HG02943 (cell line): ENCODE measurements around the gene SOX15.
"Not testable (repeated sequence)": the region's sequence is repeated elsewhere in the genome, so short reads cannot be mapped to it uniquely, and the experiment has no call there.

Experiments used
- ATAC-seq: cut with Tn5 transposase; IDR thresholded peaks from one replicate; pipeline ENCODE4 v1.9.1; 2021; ENCODE audit warnings: mild to moderate bottlenecking, low read depth, moderate library complexity; ENCODE audit not compliant: unreplicated experiment

Gene SOX15

DNA sequence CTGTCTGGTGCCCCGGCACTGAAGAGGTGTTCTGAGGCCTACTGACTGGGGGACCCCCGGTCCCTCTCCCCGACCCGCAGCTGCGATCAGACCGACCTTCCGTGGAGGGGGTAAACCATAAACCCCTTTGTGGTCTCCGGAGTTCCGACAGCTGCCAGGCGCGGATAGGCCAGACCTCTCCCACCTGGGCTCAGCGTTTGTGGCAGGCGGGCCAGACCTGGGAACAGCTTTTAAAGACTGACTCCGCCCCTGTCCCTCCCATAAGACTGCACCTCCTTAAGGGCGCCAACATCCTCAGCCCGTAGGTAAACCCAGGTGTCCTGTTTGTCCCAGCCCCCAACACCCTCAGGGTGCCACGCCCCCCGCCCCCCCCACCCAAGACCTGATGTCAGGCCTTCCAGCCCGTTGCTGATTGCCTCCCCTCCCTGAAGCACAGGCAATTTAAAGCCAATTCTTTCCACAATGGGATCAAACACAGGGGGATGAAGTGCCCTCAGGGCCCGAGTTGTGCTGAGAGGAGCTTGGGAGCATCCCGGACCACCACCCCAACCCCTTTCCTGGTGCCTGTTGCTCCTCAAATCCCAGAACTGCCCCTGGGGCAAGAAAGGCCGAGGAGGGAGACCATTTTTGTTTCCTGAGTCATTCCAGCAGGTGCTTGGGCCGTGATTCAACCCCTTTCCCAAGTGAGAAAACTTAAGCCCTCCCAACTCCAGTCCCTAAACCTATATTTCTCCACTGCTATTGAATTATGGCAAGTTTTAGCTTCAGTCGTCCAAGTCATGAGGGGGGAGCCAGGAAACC, at the start of gene SOX15:
Gene SOX15 (minus strand): TSS at position 204 of the 801 bp plus-strand sequence. CDS start 418 bp downstream, outside the sequence.
- ATAC-seq, result no peak

DNA sequence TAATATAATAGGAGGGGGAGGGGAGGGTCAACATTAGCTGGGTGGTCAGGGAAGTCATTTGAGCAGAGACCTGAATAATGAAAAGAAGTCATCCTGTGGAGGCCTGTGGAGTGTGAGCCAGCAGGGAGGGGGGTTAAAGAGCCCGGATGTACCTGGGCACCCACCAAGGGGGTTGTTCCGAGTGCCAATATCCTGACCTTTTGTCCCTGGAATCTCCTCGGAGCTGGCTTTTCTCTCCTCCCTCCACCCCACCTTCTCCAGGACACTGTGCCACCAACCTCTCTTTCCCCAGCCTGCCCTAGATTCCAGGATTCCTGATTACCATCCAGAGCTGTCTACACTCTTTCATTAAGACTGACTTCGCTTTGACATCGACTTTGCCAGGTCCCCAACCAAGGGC, 46.3 kb upstream of the SOX15 start:
- no peak for ATAC-seq

DNA sequence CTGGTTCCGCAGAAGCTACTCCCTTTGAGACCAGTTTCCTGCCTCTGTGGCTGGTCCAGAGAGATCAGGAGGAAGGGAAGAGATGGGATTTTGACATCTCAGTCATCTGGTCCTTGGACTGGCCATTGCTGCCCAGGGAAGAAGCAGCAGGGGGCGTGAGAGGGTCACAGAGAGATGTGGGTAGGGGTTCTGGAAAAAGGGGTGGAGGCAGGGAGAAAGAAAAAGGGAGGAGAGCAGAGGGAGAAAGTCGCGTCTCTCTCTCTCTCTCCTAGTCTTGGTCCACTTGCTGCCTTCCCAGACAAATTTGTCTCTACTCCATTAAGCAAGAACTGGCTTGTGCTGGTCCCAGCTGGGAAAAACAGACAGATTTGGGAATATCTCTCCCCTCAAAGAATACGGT, 44.5 kb upstream of the SOX15 start:
- ATAC-seq, result no peak

- no peak for ATAC-seq
Measured at GRCh38 chr17:7633093-7633492, 43.2 kb upstream of the SOX15 start.

DNA sequence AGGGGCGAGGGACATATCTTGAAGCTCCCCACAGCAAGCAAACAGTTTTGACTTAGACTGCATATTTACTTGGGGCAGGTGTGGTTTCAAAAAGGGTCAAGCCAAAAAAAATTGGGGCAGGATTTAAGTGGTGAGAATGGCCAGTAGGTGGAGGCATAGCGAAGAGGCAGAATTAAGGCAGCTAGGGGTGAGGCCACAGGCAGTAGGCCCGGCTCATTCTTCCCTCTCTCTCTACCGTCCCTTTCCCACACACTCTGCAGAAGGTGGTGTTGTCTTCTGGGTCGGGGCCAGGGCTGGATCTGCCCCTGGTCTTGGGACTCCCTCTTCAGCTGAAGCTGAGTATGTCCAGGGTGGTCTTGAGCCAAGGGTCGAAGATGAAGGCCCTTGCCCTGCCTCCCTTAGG, 42.6 kb upstream of the SOX15 start:
- no peak for ATAC-seq

DNA sequence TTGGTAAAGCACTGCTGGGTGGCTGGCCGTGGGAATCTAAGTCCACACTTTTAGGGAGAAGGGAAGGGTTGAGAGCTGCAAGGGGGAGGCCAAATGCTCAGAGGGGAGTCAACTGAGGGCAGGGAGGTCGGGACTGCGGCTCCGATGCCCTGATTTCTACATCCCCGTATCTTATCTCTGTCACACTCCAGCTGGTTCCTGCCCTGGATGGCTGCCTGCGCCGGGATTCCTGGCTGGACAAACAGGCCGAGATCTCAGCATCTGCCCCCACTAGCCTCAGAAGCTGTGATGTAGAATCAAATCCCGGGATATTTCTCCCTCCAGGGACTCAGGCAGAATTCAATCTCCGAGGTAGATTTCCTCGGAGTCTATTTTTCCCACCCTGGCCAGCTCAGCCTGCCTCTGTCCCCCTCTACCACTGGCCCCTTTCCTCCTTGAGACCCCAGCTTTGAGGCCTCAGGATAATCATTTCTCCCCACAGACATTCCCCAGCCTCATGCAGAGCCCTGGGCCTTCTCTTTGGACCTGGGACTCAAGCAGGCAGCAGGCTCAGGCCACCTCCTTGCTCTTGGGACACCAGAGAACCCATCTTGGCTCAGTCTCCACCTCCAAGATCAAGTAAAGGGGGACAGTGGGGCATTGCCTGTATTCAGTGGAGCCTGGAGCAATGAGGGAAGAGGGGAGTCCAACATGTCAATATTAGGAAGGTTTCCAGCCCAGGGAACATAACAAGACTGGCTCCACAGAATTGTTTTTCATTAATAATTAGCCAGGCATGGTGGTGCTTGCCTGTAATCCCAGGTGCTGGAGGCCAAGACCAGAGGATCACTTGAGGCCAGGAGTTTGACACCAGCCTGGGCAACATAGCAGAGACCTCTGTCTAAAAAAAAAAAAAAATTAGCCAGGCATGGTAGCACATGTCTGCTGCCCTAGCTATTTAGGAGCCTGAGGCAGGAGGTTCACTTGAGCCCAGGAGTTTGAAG, 41.8 kb upstream of the SOX15 start:
- no peak for ATAC-seq

DNA sequence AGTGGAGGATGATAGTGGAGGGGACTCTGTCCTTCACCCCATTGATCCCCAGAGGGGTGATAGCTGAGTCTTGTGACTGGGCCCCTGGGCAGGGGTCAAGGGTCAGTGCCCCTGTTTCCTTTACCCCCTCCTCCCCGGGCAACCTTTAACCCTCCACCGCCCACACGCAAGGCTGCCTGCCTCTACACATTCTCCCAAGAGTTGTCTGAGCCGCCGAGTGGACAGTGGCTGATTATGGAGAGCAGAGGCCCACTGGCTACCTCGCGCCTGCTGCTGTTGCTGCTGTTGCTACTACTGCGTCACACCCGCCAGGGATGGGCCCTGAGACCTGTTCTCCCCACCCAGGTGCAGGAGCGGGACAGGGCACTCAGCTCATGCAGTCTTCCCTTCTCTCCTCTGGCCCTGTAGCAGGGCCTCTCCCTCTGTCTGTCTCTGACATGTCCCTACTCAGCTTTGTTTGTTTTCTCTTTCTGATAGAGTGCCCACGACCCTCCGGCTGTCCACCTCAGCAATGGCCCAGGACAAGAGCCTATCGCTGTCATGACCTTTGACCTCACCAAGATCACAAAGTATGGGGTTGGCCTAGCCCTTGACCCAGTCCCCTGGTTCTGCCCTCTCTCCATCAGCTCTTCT, 40.2 kb upstream of the SOX15 start, which contains the start of gene SHBG:
Gene SHBG (plus strand): TSS at position 197 of the 633 bp plus-strand sequence. CDS start 38 bp downstream, at position 235.
- ATAC-seq, result no peak

DNA sequence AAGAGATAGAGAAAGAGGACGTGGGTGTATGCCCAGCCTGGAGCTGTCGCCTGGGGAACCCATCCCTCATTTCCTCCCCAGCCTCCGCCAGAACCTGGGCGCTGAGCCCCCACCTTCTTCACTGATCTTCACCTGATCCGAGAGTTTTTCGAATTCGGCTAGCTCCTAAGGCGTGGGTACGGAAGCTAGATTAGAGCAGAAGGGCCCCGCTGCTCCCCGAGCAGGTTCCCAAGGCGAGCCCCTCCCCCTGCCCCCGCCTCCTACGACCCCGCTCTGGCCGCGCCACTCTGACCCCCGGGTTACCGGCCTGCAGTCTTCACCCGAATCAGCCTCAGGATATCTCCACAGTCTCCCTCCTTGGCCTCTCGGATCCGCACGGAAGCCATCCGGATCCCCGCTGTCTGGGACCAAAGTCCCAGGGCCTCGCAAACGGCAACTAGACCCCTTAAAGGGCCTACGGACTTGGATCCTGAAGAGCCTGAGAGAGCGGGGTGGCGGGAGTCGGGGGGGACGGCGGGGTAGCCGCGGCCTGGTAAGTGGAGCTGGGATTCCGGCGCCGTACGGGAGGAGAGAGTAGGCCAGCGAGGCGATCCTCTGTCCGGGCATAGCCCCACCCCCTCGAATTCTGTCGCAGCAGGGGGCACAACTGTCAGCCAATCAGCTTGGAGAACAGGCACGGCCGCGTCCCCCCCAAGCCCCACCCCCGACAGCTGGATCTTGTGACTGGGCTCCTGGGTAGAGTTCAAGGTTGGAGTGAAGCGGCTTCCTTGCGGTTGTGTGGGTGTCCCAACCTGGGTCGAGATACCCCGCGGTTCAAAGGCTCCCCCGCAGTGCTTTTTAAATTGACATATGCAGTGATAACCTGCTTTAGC, 37.6 kb upstream of the SOX15 start, which contains the start of gene SAT2:
Gene SAT2 (minus strand): TSS at position 572 of the 872 bp plus-strand sequence. CDS start 186 bp downstream, at position 386.
- peak; percentile 94 for ATAC-seq

DNA sequence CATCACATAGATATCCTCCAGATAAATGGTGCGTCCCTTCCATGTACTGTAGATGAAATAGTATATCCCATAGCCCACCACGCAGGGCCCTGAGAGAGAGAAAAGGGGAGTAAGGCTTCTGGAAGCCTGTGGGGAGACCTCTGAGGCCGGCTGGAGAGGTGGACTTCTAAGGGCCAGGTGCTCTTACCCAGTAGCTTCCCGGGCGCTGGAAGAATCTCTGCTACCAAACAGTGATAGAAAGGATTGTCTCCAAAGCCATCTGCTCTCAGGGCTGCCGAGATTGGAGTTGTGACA, 37.0 kb upstream of the SOX15 start:
- no peak for ATAC-seq

DNA sequence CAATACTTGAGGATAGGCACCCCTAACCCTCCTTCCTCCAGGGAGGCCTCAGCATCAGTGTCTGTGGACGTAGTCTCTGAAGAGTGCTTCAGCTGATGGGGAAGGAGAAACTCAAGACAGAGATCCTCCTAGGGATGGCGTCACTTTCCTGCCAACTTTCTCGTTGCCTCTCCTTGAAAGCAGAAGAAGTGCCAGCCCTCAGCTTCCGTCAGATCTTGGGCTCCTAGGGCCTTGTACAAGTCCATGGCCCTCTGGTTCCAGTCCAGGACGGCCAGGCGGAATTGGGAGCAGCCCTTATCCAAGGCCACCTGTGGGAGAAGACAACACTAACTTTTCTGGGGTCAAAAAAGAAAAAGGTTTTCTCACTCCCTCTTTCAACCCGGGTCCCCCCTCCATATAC, 36.4 kb upstream of the SOX15 start:
- no peak for ATAC-seq

- ATAC-seq, result not testable (repeated sequence)
Measured at GRCh38 chr17:7625749-7626148, 35.9 kb upstream of the SOX15 start.

DNA sequence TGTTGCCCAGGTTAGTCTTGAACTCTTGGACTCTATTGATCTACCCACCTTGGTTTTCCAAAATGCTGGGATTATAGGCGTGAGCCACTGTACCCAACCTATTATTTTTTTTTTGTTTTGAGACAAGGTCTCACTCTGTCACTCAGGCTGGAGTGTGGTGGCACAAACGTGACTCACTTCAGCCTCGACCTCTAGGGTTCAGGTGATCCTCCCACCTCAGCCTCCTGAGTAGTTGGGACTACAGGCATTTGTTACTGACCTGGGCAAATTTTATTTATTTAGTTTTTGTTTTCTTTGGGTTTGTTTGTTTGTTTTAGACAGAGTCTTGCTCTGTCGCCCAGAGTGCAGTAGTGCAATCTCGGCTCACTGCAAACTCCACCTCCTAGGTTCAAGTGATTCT, 33.8 kb upstream of the SOX15 start:
- ATAC-seq, result no peak

DNA sequence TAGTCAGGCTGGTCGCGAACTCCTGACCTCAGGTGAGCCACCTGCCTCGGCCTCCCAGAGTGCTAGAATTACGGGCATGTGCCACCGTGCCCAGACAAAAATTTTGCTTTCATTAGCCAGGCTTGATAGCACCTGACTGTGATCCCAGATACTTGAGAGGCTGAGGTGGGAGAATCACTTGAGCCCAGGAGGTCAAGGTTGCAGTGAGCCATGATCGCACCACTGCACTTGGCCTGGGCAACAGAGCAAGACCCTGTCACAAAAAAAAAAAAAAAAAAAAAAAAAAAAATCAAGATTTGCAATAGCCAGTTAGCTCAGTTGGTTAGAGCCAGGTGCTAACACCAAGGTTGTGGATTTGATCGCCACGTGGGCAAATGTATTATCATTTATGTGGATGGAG, 30.9 kb upstream of the SOX15 start:
- ATAC-seq, result no peak

DNA sequence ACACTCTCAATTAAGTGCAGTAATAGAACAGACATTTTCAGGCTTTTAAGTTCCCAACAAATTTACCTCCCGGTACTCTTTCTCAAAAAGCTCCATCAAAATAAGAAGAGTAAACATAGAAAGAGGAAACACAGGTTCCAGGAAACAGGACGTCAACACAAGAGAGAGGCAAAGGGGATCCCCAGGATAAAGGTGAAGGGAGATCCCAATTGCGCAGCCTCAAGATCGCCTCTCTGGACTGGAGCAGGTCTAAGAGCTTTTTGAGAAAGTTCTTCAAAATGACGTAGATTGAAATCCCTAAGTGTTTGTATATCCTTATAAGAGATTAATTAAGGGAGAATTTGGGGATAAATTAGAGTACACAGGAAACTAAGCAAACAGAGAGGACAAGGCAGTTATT, 28.7 kb upstream of the SOX15 start:
- ATAC-seq, result no peak

GRCh38 chr17:7615265-7615747, 25.4 kb upstream of the SOX15 start:
- no peak for ATAC-seq

- peak; percentile 77 for ATAC-seq
Measured at GRCh38 chr17:7614425-7615264, 24.8 kb upstream of the SOX15 start, which contains the start of gene FXR2. FXR2 (minus strand) TSS chr17:7614897; CDS start chr17:7614532, 365 bp downstream.

DNA sequence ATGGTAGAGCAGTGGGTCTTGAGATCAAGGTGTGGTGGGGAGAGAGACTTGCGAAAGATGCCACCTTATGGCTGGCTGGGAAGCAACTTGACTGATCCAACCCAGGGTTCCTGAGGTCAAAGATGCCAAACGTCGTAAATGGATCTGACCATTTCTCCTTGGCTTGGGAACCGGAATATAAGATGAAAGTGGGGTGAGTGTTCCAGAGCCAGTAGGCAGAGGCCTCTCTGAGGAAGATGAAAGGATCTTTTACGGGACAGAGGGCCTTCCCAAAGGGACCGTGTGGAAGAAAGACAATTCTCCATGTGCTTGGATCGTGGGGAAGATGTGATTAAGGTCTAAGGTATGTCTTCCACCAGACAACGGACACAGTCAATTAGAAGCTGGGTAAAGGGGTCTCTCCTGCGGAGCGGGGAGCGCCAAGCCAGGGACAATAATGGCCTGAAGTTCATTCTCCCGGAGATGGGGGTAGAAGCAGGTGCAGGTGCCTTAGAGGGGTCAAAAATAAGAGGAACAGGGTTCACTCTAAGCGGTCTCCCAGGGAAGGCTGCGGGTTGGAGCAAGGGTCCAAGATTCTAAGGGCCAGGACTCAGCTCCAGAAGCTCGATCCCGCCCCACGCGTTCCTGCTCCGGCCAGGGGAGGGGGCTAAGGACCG, 24.0 kb upstream of the SOX15 start:
- ATAC-seq, result peak; percentile 13

DNA sequence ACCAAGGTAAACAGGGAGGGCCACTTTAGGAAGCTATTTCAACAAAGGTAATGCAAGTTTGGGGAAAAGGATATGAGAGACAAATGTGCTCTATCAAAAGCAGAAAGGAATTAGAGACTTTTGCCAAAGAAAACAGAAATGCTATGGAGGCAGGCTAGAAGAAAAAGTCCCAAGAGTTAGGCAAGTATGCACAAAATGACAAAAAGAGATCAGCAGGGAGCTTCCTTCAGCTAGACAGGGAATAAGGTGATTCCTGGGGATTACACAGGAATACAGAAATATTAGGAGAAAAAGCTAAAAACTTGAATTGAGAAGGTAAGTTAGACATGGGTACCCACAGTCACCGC, 22.4 kb upstream of the SOX15 start:
- ATAC-seq, result no peak
